Esophagus muscularis mucosa (tissue), 4 donors: ENCODE data around the gene AFF2. TPM values are rescaled to one million over a fixed set of nuclear protein-coding genes. Genes with fewer than 3 reads are reported as not detected.

Experiments used
- DNase-seq: peaks from one replicate; pipeline ENCODE4 v3.0.0-alpha.2; 2017; ENCODE audit errors: extremely low spot score
- H3K27ac ChIP-seq, 4 donors: fragments of 200-600 bp; sonication (generic); replicated peaks in 1 of 4; 1 replicate in 3 of 4; 2 replicates in 1 of 4; pipeline ENCODE4 v1.5.1; 2016 to 2019; ENCODE audit warnings: mild to moderate bottlenecking in 1 of 4
- H3K27me3 ChIP-seq, 4 donors: fragments of 200-600 bp; sonication (generic); one replicate each; pipeline versions ENCODE4 v1.5.1 to v1.6.0; 2016 to 2019
- H3K36me3 ChIP-seq, 4 donors: fragments of 200-600 bp; sonication (generic); one replicate each; pipeline ENCODE4 v1.5.1; 2016 to 2019
- H3K4me1 ChIP-seq, 4 donors: fragments of 200-600 bp; sonication (generic); one replicate each; pipeline ENCODE4 v1.5.1; 2016 to 2019
- H3K4me3 ChIP-seq, 4 donors: fragments of 200-600 bp; sonication (generic); 1 replicate in 2 of 4; 2 replicates in 2 of 4; pipeline ENCODE4 v1.5.1; 2016 to 2019; ENCODE audit warnings: mild to moderate bottlenecking in 4 of 4, moderate library complexity in 1 of 4
- H3K9me3 ChIP-seq, 4 donors: fragments of 200-600 bp; sonication (generic); 1 replicate in 3 of 4; 2 replicates in 1 of 4; pipeline ENCODE4 v1.5.1; 2016 to 2019
- EP300 ChIP-seq: sonication (generic); formaldehyde crosslinking; IDR thresholded peaks from one replicate; pipeline ENCODE4 v1.6.1; 2017; ENCODE audit warnings: antibody characterized with exemption
- POLR2A ChIP-seq: fragments of 450-650 bp; IDR thresholded peaks from one replicate; pipeline ENCODE4 v1.6.1; 2017; ENCODE audit warnings: antibody characterized with exemption, moderate library complexity, mild to moderate bottlenecking, low read depth
- POLR2AphosphoS5 ChIP-seq, 2 donors: sonication (generic); formaldehyde crosslinking; IDR thresholded peaks; one replicate each; pipeline ENCODE4 v1.6.1; 2017; ENCODE audit warnings: antibody characterized with exemption in 2 of 2
- WGBS: methylation state at CpG from one replicate; pipeline ENCODE4 v1.1.5; 2018; 5-methylcytosine and 5-hydroxymethylcytosine counted together
- intact Hi-C: fragments of 100-400 bp; cut with DNase I; formaldehyde crosslinking; loops from one replicate; pipeline ENCODE4 v1.15.1; 2023
- total RNA-seq, 4 donors: library from RNA; depleted of rRNA; stranded (reverse); fragments of >200 nt; gene quantifications; one replicate each; pipeline versions ENCODE4 v1.1.0 to v1.2.1, GENCODE V29; 2016
- TF ChIP-seq, protein P1 (sequence below), 3 experiments: fragments of 200-600 bp in 2 of 3; fragments of 450-650 bp in 1 of 3; sonication (generic) in 2 of 3; IDR thresholded peaks; one replicate each; pipeline ENCODE4 v1.5.1; 2017 to 2019; ENCODE audit warnings: antibody characterized with exemption in 3 of 3, mild to moderate bottlenecking in 2 of 3, moderate library complexity in 1 of 3

AFF2 gene
- total RNA-seq, 4 donors from 2014 or later, result 3.8 to 10.8 (median 6.8) TPM

GRCh38 chrX:149006235-149006634 lies 505.8 kb downstream of the AFF2 start:
- no peak for DNase-seq
- no peak overlapping the region for H3K27ac ChIP-seq
- H3K4me3 ChIP-seq, result no peak overlapping the region
- H3K9me3 ChIP-seq, result no peaks in the 10 kb centered on the region
- H3K27me3 ChIP-seq, result no peaks in the 10 kb centered on the region
- H3K36me3 ChIP-seq, result no peaks in the 10 kb centered on the region
- 68% methylated on average over 3 of the region's 3 CpGs for WGBS
- TF ChIP-seq, protein P1, sequence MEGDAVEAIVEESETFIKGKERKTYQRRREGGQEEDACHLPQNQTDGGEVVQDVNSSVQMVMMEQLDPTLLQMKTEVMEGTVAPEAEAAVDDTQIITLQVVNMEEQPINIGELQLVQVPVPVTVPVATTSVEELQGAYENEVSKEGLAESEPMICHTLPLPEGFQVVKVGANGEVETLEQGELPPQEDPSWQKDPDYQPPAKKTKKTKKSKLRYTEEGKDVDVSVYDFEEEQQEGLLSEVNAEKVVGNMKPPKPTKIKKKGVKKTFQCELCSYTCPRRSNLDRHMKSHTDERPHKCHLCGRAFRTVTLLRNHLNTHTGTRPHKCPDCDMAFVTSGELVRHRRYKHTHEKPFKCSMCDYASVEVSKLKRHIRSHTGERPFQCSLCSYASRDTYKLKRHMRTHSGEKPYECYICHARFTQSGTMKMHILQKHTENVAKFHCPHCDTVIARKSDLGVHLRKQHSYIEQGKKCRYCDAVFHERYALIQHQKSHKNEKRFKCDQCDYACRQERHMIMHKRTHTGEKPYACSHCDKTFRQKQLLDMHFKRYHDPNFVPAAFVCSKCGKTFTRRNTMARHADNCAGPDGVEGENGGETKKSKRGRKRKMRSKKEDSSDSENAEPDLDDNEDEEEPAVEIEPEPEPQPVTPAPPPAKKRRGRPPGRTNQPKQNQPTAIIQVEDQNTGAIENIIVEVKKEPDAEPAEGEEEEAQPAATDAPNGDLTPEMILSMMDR (IDR thresholded peaks at IDR 0.05), result no peak
- TF ChIP-seq POLR2AphosphoS5 (IDR thresholded peaks at IDR 0.05), result no peak
- TF ChIP-seq POLR2A, result no peak
- TF ChIP-seq EP300, result no peak
- no peaks in the 10 kb centered on the region for H3K4me1 ChIP-seq
- intact Hi-C loops, result no loop called here

GRCh38 chrX:149007423-149007822 lies 507.0 kb downstream of the AFF2 start:
- Histone ChIP-seq H3K36me3 (no peaks in the 10 kb centered on the region), H3K27ac (no peak overlapping the region), H3K4me3 (no peak overlapping the region), H3K27me3 (no peaks in the 10 kb centered on the region), H3K4me1 (no peaks in the 10 kb centered on the region), H3K9me3 (no peaks in the 10 kb centered on the region)
- intact Hi-C loops, result no loop called here
- TF ChIP-seq, protein P1 (IDR thresholded peaks at IDR 0.05), result no peak
- no peak for TF ChIP-seq POLR2A
- TF ChIP-seq POLR2AphosphoS5 (IDR thresholded peaks at IDR 0.05), result no peak
- no peak for TF ChIP-seq EP300
- 34% methylated on average over 4 of the region's 4 CpGs for WGBS
- no peak for DNase-seq

GRCh38 chrX:149010013-149010852 lies 509.8 kb downstream of the AFF2 start:
- no peak for DNase-seq
- no peaks in the 10 kb centered on the region for H3K9me3 ChIP-seq
- no peaks in the 10 kb centered on the region for H3K36me3 ChIP-seq
- no peak overlapping the region for H3K27ac ChIP-seq
- H3K4me3 ChIP-seq, result no peak overlapping the region
- WGBS, result 53% methylated on average over 4 of the region's 4 CpGs
- no peaks in the 10 kb centered on the region for H3K27me3 ChIP-seq
- intact Hi-C loops, result no loop called here
- TF ChIP-seq, protein P1 (IDR thresholded peaks at IDR 0.05), result no peak
- TF ChIP-seq POLR2A (no peak), POLR2AphosphoS5 (IDR thresholded peaks at IDR 0.05) (no peak), EP300 (no peak)
- no peaks in the 10 kb centered on the region for H3K4me1 ChIP-seq

DNA sequence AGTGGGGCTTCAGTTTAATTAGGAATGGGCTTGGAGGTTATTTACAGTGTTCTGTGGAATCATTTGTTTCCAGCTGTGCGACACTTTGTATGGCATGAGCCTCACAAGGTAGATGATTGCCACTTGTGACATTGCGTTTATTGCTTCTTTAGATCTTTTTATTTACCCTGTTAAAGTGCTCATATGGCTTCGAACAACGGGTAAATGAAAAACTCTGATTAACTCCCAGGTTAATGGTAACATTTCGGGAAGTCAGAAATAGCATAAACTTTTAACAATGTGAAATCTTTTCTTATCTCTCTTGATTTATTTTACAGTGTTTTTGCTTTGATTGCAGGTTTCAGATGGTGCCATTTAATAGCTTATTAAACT lies 510.4 kb downstream of the AFF2 start:
- no peak overlapping the region for H3K27ac ChIP-seq
- no peaks in the 10 kb centered on the region for H3K9me3 ChIP-seq
- H3K27me3 ChIP-seq, result no peaks in the 10 kb centered on the region
- no peak for DNase-seq
- TF ChIP-seq EP300 (no peak), POLR2AphosphoS5 (IDR thresholded peaks at IDR 0.05) (no peak), POLR2A (no peak)
- TF ChIP-seq, protein P1 (IDR thresholded peaks at IDR 0.05), result no peak
- intact Hi-C loops, result no loop called here
- no peaks in the 10 kb centered on the region for H3K4me1 ChIP-seq
- no peaks in the 10 kb centered on the region for H3K36me3 ChIP-seq
- WGBS, result 66% methylated on average over 5 of the region's 5 CpGs
- H3K4me3 ChIP-seq, result no peak overlapping the region
